Measurements from ENCODE around the gene HPX.

DNA sequence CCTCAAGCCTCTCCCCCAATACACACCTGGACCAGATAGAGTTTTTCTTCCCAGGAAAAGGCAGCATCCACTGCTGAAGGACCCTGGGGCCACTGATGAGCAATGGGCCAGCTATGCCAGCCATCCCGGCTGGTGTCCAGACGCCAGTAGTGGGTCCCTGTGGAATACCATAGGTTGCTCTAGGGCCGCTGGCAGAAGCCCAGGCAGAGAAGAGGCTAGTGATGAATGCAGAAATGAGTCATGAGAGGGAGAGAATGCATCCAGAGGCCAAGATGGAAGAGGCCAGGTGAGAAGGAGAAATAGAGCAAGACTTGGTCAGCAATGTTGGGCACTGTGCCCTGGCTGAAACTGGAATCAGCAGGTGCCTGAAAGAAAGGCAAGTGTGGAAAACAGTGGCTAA is 8.9 kb downstream of the HPX start:
- TF ChIP-seq, protein P1, sequence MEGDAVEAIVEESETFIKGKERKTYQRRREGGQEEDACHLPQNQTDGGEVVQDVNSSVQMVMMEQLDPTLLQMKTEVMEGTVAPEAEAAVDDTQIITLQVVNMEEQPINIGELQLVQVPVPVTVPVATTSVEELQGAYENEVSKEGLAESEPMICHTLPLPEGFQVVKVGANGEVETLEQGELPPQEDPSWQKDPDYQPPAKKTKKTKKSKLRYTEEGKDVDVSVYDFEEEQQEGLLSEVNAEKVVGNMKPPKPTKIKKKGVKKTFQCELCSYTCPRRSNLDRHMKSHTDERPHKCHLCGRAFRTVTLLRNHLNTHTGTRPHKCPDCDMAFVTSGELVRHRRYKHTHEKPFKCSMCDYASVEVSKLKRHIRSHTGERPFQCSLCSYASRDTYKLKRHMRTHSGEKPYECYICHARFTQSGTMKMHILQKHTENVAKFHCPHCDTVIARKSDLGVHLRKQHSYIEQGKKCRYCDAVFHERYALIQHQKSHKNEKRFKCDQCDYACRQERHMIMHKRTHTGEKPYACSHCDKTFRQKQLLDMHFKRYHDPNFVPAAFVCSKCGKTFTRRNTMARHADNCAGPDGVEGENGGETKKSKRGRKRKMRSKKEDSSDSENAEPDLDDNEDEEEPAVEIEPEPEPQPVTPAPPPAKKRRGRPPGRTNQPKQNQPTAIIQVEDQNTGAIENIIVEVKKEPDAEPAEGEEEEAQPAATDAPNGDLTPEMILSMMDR (IDR thresholded peaks at IDR 0.05 in 4 of 5, conservative IDR thresholded peaks at IDR 0.05 in 1 of 5), result no peak
- no peak for TF ChIP-seq POLR2A (IDR thresholded peaks at IDR 0.05)
